Measurements from ENCODE around the gene PANK4.

DNA sequence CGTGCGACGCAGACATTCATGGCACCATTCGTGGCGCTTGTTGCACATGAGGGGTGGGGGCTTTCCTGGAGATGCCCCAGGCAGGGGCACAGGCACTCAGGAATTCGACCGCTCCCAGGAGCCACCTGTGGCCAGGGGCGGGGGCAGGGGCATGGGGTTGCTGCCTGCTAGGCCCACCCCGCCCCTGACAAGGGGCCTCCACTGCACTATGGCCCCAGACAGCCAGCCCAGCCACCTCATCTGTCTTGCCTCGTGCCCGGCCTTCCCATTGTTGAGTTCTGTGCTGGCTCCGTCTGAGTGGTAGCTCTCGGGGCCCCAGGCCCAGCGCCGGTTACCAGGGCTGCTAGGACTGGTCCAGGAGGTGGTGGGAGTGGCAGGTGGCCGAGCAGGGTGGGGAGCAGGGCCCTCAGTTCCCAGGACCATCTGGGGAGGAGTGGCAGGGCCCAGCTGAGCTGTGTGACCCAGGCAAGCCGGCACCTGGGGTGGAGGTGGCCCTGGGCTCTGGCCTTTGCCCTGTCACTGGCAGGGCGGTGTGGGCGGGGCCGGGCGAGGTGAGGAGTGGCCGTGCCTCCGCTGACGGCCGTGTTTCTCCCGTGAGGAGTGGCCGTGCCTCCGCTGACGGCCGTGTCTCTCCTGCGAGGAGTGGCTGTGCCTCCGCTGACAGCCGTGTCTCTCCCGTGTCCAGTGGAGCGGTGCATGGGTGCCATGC is 48.5 kb downstream of the PANK4 start:
- TF ChIP-seq EZH2phosphoT487 (IDR thresholded peaks at IDR 0.05; ENCODE audit: borderline replicate concordance, low read length), result no peak
- TF ChIP-seq, protein P1, sequence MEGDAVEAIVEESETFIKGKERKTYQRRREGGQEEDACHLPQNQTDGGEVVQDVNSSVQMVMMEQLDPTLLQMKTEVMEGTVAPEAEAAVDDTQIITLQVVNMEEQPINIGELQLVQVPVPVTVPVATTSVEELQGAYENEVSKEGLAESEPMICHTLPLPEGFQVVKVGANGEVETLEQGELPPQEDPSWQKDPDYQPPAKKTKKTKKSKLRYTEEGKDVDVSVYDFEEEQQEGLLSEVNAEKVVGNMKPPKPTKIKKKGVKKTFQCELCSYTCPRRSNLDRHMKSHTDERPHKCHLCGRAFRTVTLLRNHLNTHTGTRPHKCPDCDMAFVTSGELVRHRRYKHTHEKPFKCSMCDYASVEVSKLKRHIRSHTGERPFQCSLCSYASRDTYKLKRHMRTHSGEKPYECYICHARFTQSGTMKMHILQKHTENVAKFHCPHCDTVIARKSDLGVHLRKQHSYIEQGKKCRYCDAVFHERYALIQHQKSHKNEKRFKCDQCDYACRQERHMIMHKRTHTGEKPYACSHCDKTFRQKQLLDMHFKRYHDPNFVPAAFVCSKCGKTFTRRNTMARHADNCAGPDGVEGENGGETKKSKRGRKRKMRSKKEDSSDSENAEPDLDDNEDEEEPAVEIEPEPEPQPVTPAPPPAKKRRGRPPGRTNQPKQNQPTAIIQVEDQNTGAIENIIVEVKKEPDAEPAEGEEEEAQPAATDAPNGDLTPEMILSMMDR (IDR thresholded peaks at IDR 0.05; ENCODE audit: low read depth, low read length, poor library complexity, severe bottlenecking), result no peak

Data from DOHH2 (cell line).